HG02588 (cell line): Measurements from ENCODE around the gene APC.

Experiments used
- ATAC-seq: cut with Tn5 transposase; IDR thresholded peaks from one replicate; pipeline ENCODE4 v1.9.1; 2021; ENCODE audit warnings: mild to moderate bottlenecking, moderate library complexity; ENCODE audit not compliant: unreplicated experiment

APC gene

GRCh38 chr5:112776301-112776856 lies 38.7 kb downstream of the APC start:
- no peak for ATAC-seq

- ATAC-seq: no peak
Measured at GRCh38 chr5:112779531-112779930, 41.8 kb downstream of the APC start.

- no peak for ATAC-seq
Measured at GRCh38 chr5:112784726-112785125, 47.0 kb downstream of the APC start.

- no peak for ATAC-seq
Measured at GRCh38 chr5:112787261-112787660, 49.6 kb downstream of the APC start.

- ATAC-seq: no peak
Measured at GRCh38 chr5:112787896-112788295, 50.2 kb downstream of the APC start.

GRCh38 chr5:112793201-112793600 lies 55.5 kb downstream of the APC start:
- no peak for ATAC-seq

- ATAC-seq: no peak
Measured at GRCh38 chr5:112794410-112794809, 56.7 kb downstream of the APC start.

GRCh38 chr5:112795342-112795741 lies 57.7 kb downstream of the APC start:
- no peak for ATAC-seq

- ATAC-seq: no peak
Measured at GRCh38 chr5:112795944-112796678, 58.4 kb downstream of the APC start.

- ATAC-seq: no peak
Measured at GRCh38 chr5:112799661-112800060, 62.0 kb downstream of the APC start.

GRCh38 chr5:112800891-112801290 lies 63.2 kb downstream of the APC start:
- ATAC-seq: no peak

GRCh38 chr5:112811023-112811422 lies 73.3 kb downstream of the APC start:
- ATAC-seq: no peak

- no peak for ATAC-seq
Measured at GRCh38 chr5:112812549-112812948, 74.9 kb downstream of the APC start.

- no peak for ATAC-seq
Measured at GRCh38 chr5:112820246-112820645, 82.6 kb downstream of the APC start.

- no peak for ATAC-seq
Measured at GRCh38 chr5:112822456-112822855, 84.8 kb downstream of the APC start.

- no peak for ATAC-seq
Measured at GRCh38 chr5:112823181-112823580, 85.5 kb downstream of the APC start.

GRCh38 chr5:112823656-112824055 lies 86.0 kb downstream of the APC start:
- ATAC-seq: no peak

GRCh38 chr5:112824197-112824596 lies 86.5 kb downstream of the APC start:
- ATAC-seq: no peak

- no peak for ATAC-seq
Measured at GRCh38 chr5:112830378-112830777, 92.7 kb downstream of the APC start.

GRCh38 chr5:112833971-112834370 lies 96.3 kb downstream of the APC start:
- no peak for ATAC-seq

GRCh38 chr5:112844489-112844888 lies 106.8 kb downstream of the APC start:
- no peak for ATAC-seq

GRCh38 chr5:112846556-112846955 lies 108.9 kb downstream of the APC start:
- no peak for ATAC-seq

GRCh38 chr5:112847306-112847705 lies 109.6 kb downstream of the APC start:
- no peak for ATAC-seq
